Keratinocyte (primary cell): ENCODE measurements around the gene TENT4A. TPM values are rescaled to one million over a fixed set of nuclear protein-coding genes. Genes with fewer than 3 reads are reported as not detected.

Source experiments
- DNase-seq: peaks from one replicate; pipeline ENCODE4 v3.0.0-alpha.2; 2011; ENCODE audit warnings: low read depth, missing footprints, low spot score
- FAIRE-seq: peaks from 2 replicates; lab custom pipeline; 2011; peaks lifted over from hg19 to GRCh38; lab: Jason Lieb, UNC
- H2AFZ ChIP-seq: 2 replicates; pipeline ENCODE4 v1.6.0; 2012; ENCODE audit warnings: low read length, control low read depth, inconsistent platforms; ENCODE audit not compliant: control insufficient read depth
- H3K27ac ChIP-seq: 2 replicates; pipeline ENCODE4 v1.5.1; 2011; ENCODE audit warnings: low read length; ENCODE audit not compliant: control insufficient read depth, insufficient read depth
- H3K27me3 ChIP-seq: 3 replicates; pipeline ENCODE4 v1.6.0; 2011; ENCODE audit warnings: low read length; ENCODE audit not compliant: control insufficient read depth, insufficient read depth; ENCODE audit errors: extremely low read depth
- H3K36me3 ChIP-seq, 2 experiments: 2 replicates in 1 of 2; 3 replicates in 1 of 2; pipeline ENCODE4 v1.5.1; 2011; ENCODE audit warnings: low read length in 2 of 2, mild to moderate bottlenecking in 1 of 2; ENCODE audit not compliant: control insufficient read depth in 2 of 2, insufficient read depth in 2 of 2; ENCODE audit errors: extremely low read depth in 1 of 2
- H3K4me1 ChIP-seq: 3 replicates; pipeline ENCODE4 v1.5.1; 2011; ENCODE audit warnings: low read length; ENCODE audit not compliant: control insufficient read depth, insufficient read depth; ENCODE audit errors: extremely low read depth
- H3K4me2 ChIP-seq: 3 replicates; pipeline ENCODE4 v1.6.0; 2011; ENCODE audit warnings: low read depth, low read length; ENCODE audit not compliant: control insufficient read depth, insufficient read depth; ENCODE audit errors: extremely low read depth
- H3K4me3 ChIP-seq, 3 experiments: fragments of 200-600 bp in 1 of 3; sonication (generic) in 1 of 3; 2 replicates in 2 of 3; 3 replicates in 1 of 3; pipeline ENCODE4 v1.5.1; 2011 to 2016; ENCODE audit warnings: low read length in 3 of 3, mild to moderate bottlenecking in 3 of 3, control low read depth in 2 of 3, inconsistent platforms in 1 of 3, low read depth in 1 of 3, mixed read lengths in 1 of 3, mixed run types in 1 of 3, moderate library complexity in 1 of 3; ENCODE audit not compliant: control insufficient read depth in 2 of 3, insufficient read depth in 2 of 3; ENCODE audit errors: extremely low read depth in 1 of 3
- H3K79me2 ChIP-seq: 2 replicates; pipeline ENCODE4 v1.6.0; 2012; ENCODE audit warnings: low read length; ENCODE audit not compliant: control insufficient read depth, insufficient read depth
- H3K9ac ChIP-seq: 3 replicates; pipeline ENCODE4 v1.6.0; 2011; ENCODE audit warnings: low read length; ENCODE audit not compliant: control insufficient read depth, insufficient read depth; ENCODE audit errors: extremely low read depth
- H3K9me1 ChIP-seq: 3 replicates; pipeline ENCODE4 v1.6.0; 2011; ENCODE audit warnings: low read length; ENCODE audit not compliant: control insufficient read depth, insufficient read depth; ENCODE audit errors: extremely low read depth
- H3K9me3 ChIP-seq: 2 replicates; pipeline ENCODE4 v1.5.1; 2012; ENCODE audit warnings: low read depth, low read length; ENCODE audit not compliant: control insufficient read depth
- H4K20me1 ChIP-seq: 3 replicates; pipeline ENCODE4 v1.6.0; 2011; ENCODE audit warnings: low read length; ENCODE audit not compliant: control insufficient read depth, insufficient read depth; ENCODE audit errors: extremely low read depth
- CTCF ChIP-seq, 3 experiments: IDR thresholded peaks in 1 of 3; conservative IDR thresholded peaks in 1 of 3; optimal IDR thresholded peaks in 1 of 3; 2 replicates in 2 of 3; 3 replicates in 1 of 3; pipeline versions ENCODE3 to v1.5.1; 2011; ENCODE audit warnings: low read length in 3 of 3, mild to moderate bottlenecking in 3 of 3, moderate library complexity in 2 of 3, control low read depth in 1 of 3, inconsistent platforms in 1 of 3; ENCODE audit not compliant: insufficient read depth in 2 of 3; ENCODE audit errors: extremely low read depth in 1 of 3
- EZH2 ChIP-seq: IDR thresholded peaks from one replicate; pipeline ENCODE4 v1.6.1; 2012; ENCODE audit warnings: inconsistent platforms, mild to moderate bottlenecking, low read length, moderate library complexity
- dilution Hi-C: fragments of 300-500 bp; cut with MboI; formaldehyde crosslinking; loops from one replicate; pipeline ENCODE4 v1.7.0; 2020; ENCODE audit warnings: low sequenced_read_pairs; ENCODE audit not compliant: extremely low pct_ligation_motif_present
- polyA plus RNA-seq, 5 experiments: library from polyadenylated mRNA; depleted of rRNA in 3 of 5; stranded (reverse) in 3 of 5; stranded (forward) in 1 of 5; unstranded in 1 of 5; fragments of >200 nt; gene quantifications; 1 replicate in 1 of 5; 2 replicates in 3 of 5; 3 replicates in 1 of 5; pipeline versions ENCODE4 v1.2.1 to v1.2.3, GENCODE V29; 2011 to 2012; ENCODE audit warnings: missing spikeins in 2 of 5, low read depth in 1 of 5, low replicate concordance in 1 of 5

Gene TENT4A
- polyA plus RNA-seq, 1 donor (not counting 4 experiments of a cell fraction or from before 2014, with no cell fraction given), result 5.9 TPM

DNA sequence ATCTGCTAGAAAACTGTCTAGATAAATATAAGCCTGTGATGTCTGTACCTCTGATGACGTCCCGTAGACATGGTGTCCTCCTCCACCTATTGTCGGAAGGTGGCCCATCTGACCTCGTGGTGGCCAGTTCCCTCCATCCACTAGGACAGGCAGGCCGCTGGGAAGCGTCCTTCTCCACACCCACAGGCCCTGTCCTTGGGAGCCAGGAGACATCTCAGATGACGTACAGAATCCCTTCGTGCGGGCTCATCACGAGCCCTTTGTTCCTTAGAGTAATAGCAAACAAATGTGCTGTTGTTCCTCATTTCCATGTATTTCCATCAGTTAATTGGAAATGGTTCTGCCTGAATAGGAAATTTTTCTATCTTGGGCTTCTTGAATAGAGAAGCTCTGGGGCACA is 38.3 kb upstream of the TENT4A start:
- H3K36me3 ChIP-seq, result peaks cover 4 to 8% of the 10 kb centered on the region in 2 experiments
- H3K79me2 ChIP-seq, result no peaks in the 10 kb centered on the region
- no peak for DNase-seq
- no peaks in the 10 kb centered on the region for H3K9me1 ChIP-seq
- no peak for TF ChIP-seq CTCF (optimal IDR thresholded peaks at IDR 0.05 in 1 of 3, IDR thresholded peaks at IDR 0.05 in 1 of 3, conservative IDR thresholded peaks at IDR 0.05 in 1 of 3; ENCODE audit: extremely low read depth in 1 of 3, insufficient read depth in 2 of 3, low read length in 3 of 3)
- no peak for TF ChIP-seq EZH2
- H3K27ac ChIP-seq, result no peak overlapping the region
- H3K4me2 ChIP-seq, result no peak overlapping the region
- no peak overlapping the region for H3K9ac ChIP-seq
- H3K27me3 ChIP-seq, result no peaks in the 10 kb centered on the region
- peaks cover 12% of the 10 kb centered on the region for H3K4me1 ChIP-seq
- no peak for FAIRE-seq
- H3K4me3 ChIP-seq, result no peak overlapping the region
- dilution Hi-C loops, result no loop called here
- no peaks in the 10 kb centered on the region for H4K20me1 ChIP-seq
- no peaks in the 10 kb centered on the region for H3K9me3 ChIP-seq
- H2AFZ ChIP-seq, result no peak overlapping the region

- Histone ChIP-seq H3K4me3 (no peak overlapping the region), H3K9me3 (no peaks in the 10 kb centered on the region), H3K9me1 (no peaks in the 10 kb centered on the region), H3K27ac (no peak overlapping the region), H3K27me3 (no peaks in the 10 kb centered on the region), H3K9ac (no peak overlapping the region), H4K20me1 (no peaks in the 10 kb centered on the region), H2AFZ (no peak overlapping the region), H3K79me2 (no peaks in the 10 kb centered on the region), H3K4me2 (no peak overlapping the region), H3K36me3 (peaks cover 0 to 4% of the 10 kb centered on the region in 2 experiments), H3K4me1 (peaks cover 12% of the 10 kb centered on the region)
- no peak for DNase-seq
- peak; percentile 7 to 30 (median 12) for TF ChIP-seq CTCF (optimal IDR thresholded peaks at IDR 0.05 in 1 of 3, IDR thresholded peaks at IDR 0.05 in 1 of 3, conservative IDR thresholded peaks at IDR 0.05 in 1 of 3; ENCODE audit: extremely low read depth in 1 of 3, insufficient read depth in 2 of 3, low read length in 3 of 3)
- TF ChIP-seq EZH2, result no peak
- FAIRE-seq, result no peak
- dilution Hi-C loops, result no loop called here
Observed at GRCh38 chr5:6675784-6676491, 37.3 kb upstream of the TENT4A start.
